GM12872 (cell line): Measurements from ENCODE around the gene USP13.

Experiments
- TF ChIP-seq, protein P1 (sequence below): IDR thresholded peaks from 3 replicates; pipeline ENCODE4 v1.5.1; 2011; ENCODE audit warnings: low read depth, mild to moderate bottlenecking, low read length, moderate library complexity; ENCODE audit not compliant: insufficient read depth

USP13 gene

DNA sequence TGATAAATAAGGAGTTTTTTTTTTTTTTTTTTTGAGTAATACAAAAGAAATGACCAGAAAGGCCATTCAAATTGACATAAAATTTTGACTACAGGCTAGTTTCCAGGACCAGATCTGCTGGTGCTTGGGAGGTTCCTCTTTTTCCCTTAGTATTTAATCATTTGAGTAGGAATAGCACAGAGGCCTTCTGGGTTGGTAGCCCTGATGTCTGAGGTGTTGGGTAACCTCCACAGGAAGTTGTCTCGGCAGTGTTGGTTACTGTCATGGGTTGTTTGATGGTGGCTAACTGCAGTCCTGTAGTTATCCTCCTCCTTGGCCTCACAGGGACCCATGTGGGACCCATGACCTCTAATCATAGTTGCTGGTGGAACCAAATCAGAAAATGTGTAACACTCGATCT lies 91.1 kb downstream of the USP13 start:
- TF ChIP-seq, protein P1, sequence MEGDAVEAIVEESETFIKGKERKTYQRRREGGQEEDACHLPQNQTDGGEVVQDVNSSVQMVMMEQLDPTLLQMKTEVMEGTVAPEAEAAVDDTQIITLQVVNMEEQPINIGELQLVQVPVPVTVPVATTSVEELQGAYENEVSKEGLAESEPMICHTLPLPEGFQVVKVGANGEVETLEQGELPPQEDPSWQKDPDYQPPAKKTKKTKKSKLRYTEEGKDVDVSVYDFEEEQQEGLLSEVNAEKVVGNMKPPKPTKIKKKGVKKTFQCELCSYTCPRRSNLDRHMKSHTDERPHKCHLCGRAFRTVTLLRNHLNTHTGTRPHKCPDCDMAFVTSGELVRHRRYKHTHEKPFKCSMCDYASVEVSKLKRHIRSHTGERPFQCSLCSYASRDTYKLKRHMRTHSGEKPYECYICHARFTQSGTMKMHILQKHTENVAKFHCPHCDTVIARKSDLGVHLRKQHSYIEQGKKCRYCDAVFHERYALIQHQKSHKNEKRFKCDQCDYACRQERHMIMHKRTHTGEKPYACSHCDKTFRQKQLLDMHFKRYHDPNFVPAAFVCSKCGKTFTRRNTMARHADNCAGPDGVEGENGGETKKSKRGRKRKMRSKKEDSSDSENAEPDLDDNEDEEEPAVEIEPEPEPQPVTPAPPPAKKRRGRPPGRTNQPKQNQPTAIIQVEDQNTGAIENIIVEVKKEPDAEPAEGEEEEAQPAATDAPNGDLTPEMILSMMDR, result no peak

GRCh38 chr3:179744667-179745066 lies 91.8 kb downstream of the USP13 start:
- TF ChIP-seq, protein P1, result no peak

DNA sequence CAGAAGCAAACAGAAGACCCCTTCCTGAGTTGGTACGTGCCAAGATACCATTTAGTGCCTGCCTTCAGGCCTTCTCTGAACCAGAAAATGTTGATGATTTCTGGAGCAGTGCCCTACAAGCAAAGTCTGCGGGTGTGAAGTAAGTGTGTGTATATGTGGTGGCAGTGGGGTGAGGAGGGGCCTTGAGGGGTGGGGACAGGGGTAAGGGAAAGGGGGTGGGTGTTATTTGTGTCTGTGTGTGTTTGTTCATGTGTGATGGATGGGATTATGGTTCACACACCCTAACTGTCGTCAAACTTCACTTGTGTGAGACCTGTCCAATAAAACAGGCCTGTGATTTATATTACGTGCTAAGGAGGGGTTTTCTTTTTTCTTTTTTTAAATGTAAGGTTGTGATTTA lies 92.2 kb downstream of the USP13 start:
- TF ChIP-seq, protein P1, result no peak

GRCh38 chr3:179745716-179746115 lies 92.9 kb downstream of the USP13 start:
- TF ChIP-seq, protein P1, result no peak

DNA sequence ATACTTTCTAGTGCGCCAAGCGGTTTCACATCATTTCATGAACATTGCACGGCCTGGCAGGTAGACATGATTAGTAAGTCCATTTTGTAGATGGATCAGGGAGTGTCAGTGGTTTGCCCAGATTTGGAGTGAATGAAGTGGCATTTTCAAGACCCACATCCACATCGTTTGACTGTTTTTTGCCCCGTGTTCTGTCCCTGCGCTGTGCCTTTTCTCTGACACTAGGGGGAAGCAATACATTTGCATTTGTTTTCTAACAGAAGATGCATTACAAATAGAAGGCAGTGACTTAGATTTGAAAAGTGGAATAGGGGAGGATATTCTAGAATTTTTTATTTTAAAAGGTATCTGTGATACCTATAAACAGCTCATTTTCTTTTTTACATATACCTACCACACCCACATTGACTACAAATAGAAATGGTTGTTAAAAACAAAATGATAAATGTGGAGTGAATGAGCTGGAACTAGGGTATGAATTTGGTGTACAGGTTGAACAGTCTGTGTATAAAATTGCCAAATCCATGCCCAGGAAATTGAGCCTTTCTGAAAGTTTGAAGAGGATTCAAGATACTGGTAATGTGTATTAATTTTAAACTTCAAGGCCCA lies 98.0 kb downstream of the USP13 start:
- TF ChIP-seq, protein P1, result peak; percentile 63

GRCh38 chr3:179760944-179761343 lies 108.1 kb downstream of the USP13 start:
- TF ChIP-seq, protein P1, result no peak

GRCh38 chr3:179765396-179765795 lies 112.6 kb downstream of the USP13 start:
- TF ChIP-seq, protein P1, result no peak
